ENCODE data around the gene TEKTIP1. TPM values are rescaled to one million over a fixed set of nuclear protein-coding genes. Genes with fewer than 3 reads are reported as not detected.

Gene TEKTIP1
- total RNA-seq, 2 donors from 2014 or later, result 5.0 to 8.4 TPM

DNA sequence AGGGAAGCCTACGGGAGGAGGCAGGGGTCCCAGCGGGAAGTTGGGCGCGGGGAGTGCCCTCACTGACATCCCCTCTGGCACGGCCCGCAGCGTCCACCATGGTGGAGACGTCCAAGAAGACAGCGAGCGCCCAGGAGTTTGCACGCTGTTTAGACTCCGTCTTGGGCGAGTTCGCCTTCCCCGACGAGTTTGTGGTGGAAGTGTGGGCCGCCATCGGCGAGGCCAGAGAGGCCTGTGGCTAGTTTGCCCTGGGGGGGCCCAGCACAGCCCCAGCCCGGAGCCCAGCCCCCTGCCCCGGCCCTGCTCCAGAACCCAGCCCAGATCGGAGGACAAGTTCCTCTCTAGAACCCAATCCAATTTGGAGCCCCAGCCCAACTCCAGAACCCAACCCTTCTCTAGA is 51.0 kb downstream of the TEKTIP1 start:
- Mint-ChIP-seq H3K27ac (no peak overlapping the region), H3K4me1 (no peaks in the 10 kb centered on the region)

DNA sequence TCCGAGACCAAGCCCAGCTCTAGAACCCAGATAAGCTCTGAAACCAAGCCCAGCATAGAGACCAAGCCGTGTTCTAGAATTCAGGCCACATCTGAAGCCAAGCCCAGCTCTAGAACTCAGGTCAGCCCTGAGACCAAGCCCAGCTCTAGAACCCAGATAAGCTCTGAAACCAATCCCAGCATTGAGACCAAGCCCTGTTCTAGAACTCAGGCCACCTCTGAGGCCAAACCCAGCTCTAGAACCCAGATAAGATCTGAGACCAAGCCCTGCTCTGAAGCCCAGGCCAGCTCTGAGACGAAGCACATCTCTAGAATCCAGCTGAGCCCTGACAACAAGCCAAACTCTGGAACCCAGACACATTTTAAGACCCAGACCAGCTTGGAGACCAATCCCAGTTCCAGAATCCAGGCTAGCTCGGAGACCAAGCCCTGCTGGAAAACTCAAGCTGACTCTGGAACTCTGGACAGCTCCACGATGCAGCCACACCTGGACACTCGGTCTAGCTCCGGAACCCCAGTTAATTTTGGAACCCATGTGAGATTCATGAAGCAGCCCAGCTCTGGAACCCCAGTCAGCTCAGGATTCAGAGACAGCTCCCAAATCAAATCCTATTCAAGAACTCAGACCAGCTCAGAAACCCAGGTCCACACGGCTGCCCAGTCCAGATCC is 52.2 kb downstream of the TEKTIP1 start:
- DNase-seq, result no peak
- no peaks in the 10 kb centered on the region for H3K27me3 Mint-ChIP-seq
- H3K4me1 Mint-ChIP-seq, result no peaks in the 10 kb centered on the region
- H3K9me3 ChIP-seq (ENCODE audit: control insufficient read depth, low read length, poor library complexity, severe bottlenecking), result no peaks in the 10 kb centered on the region
- no peak overlapping the region for H3K27ac Mint-ChIP-seq
- ATAC-seq, result no peak
- no peaks in the 10 kb centered on the region for H3K36me3 Mint-ChIP-seq (ENCODE audit: low read depth)
- H3K4me3 Mint-ChIP-seq, result no peak overlapping the region

More for the DNA sequence above, 51.0 kb downstream of the TEKTIP1 start:
- DNase-seq (no peak), ATAC-seq (no peak)
- H3K4me3 Mint-ChIP-seq, result no peak overlapping the region
- no peaks in the 10 kb centered on the region for H3K9me3 ChIP-seq (ENCODE audit: control insufficient read depth, low read length, poor library complexity, severe bottlenecking)
- H3K36me3 Mint-ChIP-seq (ENCODE audit: low read depth), result no peaks in the 10 kb centered on the region
- no peaks in the 10 kb centered on the region for H3K27me3 Mint-ChIP-seq

DNA sequence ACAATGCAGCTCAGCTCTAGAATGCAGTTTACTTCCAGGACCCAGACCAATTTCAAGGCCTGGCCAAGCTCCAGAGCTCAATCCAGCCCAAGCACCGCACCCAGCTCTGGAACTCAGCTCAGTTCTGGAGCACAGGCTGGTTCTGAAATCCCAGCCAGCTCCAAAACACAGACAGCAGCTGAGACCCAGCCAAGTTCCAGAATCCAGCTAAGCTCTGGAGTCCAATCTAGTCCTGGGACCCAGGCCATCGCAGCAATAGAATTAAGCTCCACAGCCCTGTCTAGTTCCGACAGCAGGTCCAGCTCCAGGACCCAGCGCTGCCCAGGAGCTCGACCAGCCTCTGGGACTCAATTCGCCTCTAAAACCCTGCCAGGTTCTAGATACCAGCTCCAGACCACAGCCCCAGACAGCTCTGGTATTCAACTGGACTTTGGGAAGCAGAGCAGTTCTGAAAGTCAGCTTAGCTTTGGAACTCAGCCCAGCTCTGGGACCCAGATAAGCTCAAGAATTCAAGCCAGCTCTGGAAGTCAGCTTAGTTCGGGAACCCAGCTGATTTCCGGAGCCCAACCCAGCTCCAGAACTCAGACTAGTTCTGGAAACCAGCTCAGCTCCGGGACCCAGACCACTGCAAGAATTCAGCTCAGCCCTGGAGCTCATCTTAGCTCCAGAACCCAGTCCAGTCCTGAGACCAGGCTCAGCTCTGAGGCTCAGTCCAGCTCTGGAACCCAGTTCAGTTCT is 53.1 kb downstream of the TEKTIP1 start:
- no peaks in the 10 kb centered on the region for H3K36me3 Mint-ChIP-seq (ENCODE audit: low read depth)
- no peak overlapping the region for H3K27ac Mint-ChIP-seq
- H3K4me3 Mint-ChIP-seq, result no peak overlapping the region
- H3K27me3 Mint-ChIP-seq, result no peaks in the 10 kb centered on the region
- no peaks in the 10 kb centered on the region for H3K9me3 ChIP-seq (ENCODE audit: control insufficient read depth, low read length, poor library complexity, severe bottlenecking)
- H3K4me1 Mint-ChIP-seq, result no peaks in the 10 kb centered on the region
- ATAC-seq (no peak), DNase-seq (no peak)

DNA sequence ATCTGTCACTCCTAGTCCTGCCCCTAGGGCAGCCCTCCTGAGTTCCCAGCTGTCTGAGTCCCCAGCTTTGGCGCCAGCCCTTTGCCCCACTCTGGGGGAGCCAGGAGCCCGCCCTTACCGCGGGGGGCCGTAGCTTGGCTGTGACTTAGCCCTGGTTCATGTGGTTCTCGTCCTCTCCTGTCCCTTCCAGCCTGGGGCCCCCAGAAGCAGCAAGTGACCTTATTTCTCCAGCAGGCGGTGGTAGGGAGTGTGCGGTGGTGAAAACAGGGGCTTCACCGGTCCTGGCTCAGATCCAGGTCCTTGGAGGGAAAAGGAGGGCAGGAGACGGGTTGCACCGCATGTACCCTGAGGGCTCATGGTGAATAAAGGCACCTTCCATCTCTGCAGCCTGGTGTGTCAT is 54.2 kb downstream of the TEKTIP1 start:
- no peaks in the 10 kb centered on the region for H3K27me3 Mint-ChIP-seq
- ATAC-seq, result no peak
- no peaks in the 10 kb centered on the region for H3K4me1 Mint-ChIP-seq
- H3K27ac Mint-ChIP-seq, result no peak overlapping the region
- H3K36me3 Mint-ChIP-seq (ENCODE audit: low read depth), result no peaks in the 10 kb centered on the region
- no peaks in the 10 kb centered on the region for H3K9me3 ChIP-seq (ENCODE audit: control insufficient read depth, low read length, poor library complexity, severe bottlenecking)
- DNase-seq, result no peak
- H3K4me3 Mint-ChIP-seq, result no peak overlapping the region

Other genes starting within 250 kb of the TEKTIP1 start
- 10 to 100 TPM; 29.0 to 29.3 TPM for gene NFIC, start 172.6 kb upstream of the TEKTIP1 start, total RNA-seq
- gene SMIM24, start 58.6 kb upstream of the TEKTIP1 start, total RNA-seq, result not detected
- gene SMIM44, start 55.7 kb upstream of the TEKTIP1 start, total RNA-seq, result not detected
- gene DOHH, start 38.5 kb upstream of the TEKTIP1 start, total RNA-seq, result 1 to 10 TPM; 4.1 to 5.2 TPM
- 10 to 100 TPM; 95.0 to 96.6 TPM for gene FZR1, start 32.9 kb upstream of the TEKTIP1 start, total RNA-seq
- gene MFSD12, start 18.4 kb downstream of the TEKTIP1 start, total RNA-seq, result 10 to 100 TPM; 58.1 to 62.0 TPM
- 10 to 100 TPM; 34.0 to 36.7 TPM for gene HMG20B, start 33.8 kb downstream of the TEKTIP1 start, total RNA-seq
- 1 to 10 TPM in 1 of 2 donors, under 1 TPM in 1; 0.42 to 3.3 TPM for gene GIPC3, start 46.3 kb downstream of the TEKTIP1 start, total RNA-seq
- 10 to 100 TPM in 1 of 2 donors, 1 to 10 TPM in 1; 1.0 to 10.4 TPM for gene TBXA2R, start 67.7 kb downstream of the TEKTIP1 start, total RNA-seq
- 10 to 100 TPM; 32.8 to 34.4 TPM for gene CACTIN, start 87.6 kb downstream of the TEKTIP1 start, total RNA-seq
- 10 to 100 TPM; 21.7 to 23.7 TPM for gene PIP5K1C, start 161.3 kb downstream of the TEKTIP1 start, total RNA-seq
- gene TJP3, start 169.2 kb downstream of the TEKTIP1 start, total RNA-seq, result 10 to 100 TPM; 13.4 to 14.2 TPM
- gene APBA3, start 222.5 kb downstream of the TEKTIP1 start, total RNA-seq, result 10 to 100 TPM; 71.9 to 75.1 TPM
- gene MRPL54, start 223.5 kb downstream of the TEKTIP1 start, total RNA-seq, result 10 to 100 TPM; 63.9 to 86.2 TPM
- not detected for gene RAX2, start 233.1 kb downstream of the TEKTIP1 start, total RNA-seq
- 10 to 100 TPM; 10.0 to 13.3 TPM for gene MATK, start 247.2 kb downstream of the TEKTIP1 start, total RNA-seq

Measured in T-helper 17 cell (primary cell).